Psoas muscle (tissue), 8 donors: ENCODE data around the gene TOMM7. TPM values are rescaled to one million over a fixed set of nuclear protein-coding genes. Genes with fewer than 3 reads are reported as not detected.

Source experiments
- ATAC-seq, 4 donors: fragments of 200-7000 bp; cut with Tn5 transposase; one replicate each; pipeline ENCODE4 v1.9.1; 2020; ENCODE audit warnings: moderate library complexity in 3 of 4, mild to moderate bottlenecking in 2 of 4
- DNase-seq, 2 donors: peaks; one replicate each; pipeline ENCODE4 v3.0.0-alpha.2; 2020
- H3K27ac ChIP-seq: fragments of 200-600 bp; one replicate; pipeline ENCODE4 v1.8.0; 2022
- H3K27me3 ChIP-seq, 3 donors: fragments of 200-600 bp in 1 of 3; one replicate each; pipeline versions ENCODE4 v1.6.1 to v1.8.0; 2013 to 2022; ENCODE audit warnings: low read length in 2 of 3, mild to moderate bottlenecking in 2 of 3, moderate library complexity in 1 of 3; ENCODE audit not compliant: insufficient read depth in 3 of 3
- H3K36me3 ChIP-seq, 2 donors: fragments of 200-600 bp in 1 of 2; one replicate each; pipeline versions ENCODE4 v1.6.1 to v1.8.0; 2013 to 2022; ENCODE audit warnings: low read depth in 1 of 2, mild to moderate bottlenecking in 1 of 2, moderate library complexity in 1 of 2; ENCODE audit not compliant: insufficient read depth in 1 of 2
- H3K4me1 ChIP-seq: fragments of 200-600 bp; one replicate; pipeline ENCODE4 v1.8.0; 2022
- H3K4me3 ChIP-seq: fragments of 200-600 bp; one replicate; pipeline ENCODE4 v1.8.0; 2022; ENCODE audit warnings: mild to moderate bottlenecking
- H3K9me3 ChIP-seq: fragments of 200-600 bp; one replicate; pipeline ENCODE4 v1.8.0; 2022
- WGBS, 3 donors: extraction: QIAGEN DNeasy Blood & Tissue Kit; methylation state at CpG; one replicate each; pipeline versions ENCODE4 v1.1.6 to v1.1.7; 2013; 5-methylcytosine and 5-hydroxymethylcytosine counted together
- intact Hi-C, 2 donors: fragments of 100-400 bp; cut with DNase I; formaldehyde crosslinking; loops; one replicate each; pipeline versions ENCODE4 v1.11.0 to v1.14.2; 2022
- polyA plus RNA-seq, 3 donors: library from polyadenylated mRNA; stranded (reverse); fragments of 200-250 nt; gene quantifications; one replicate each; pipeline ENCODE4 v1.2.3, GENCODE V29; 2013
- total RNA-seq, 4 donors: library from RNA; stranded (reverse); fragmentation: NEBNext Ultra II Directional in 2 of 4; extraction: Animal tissue kit (Norgen Biotek cat#: 25700) in 2 of 4; gene quantifications; one replicate each; pipeline versions ENCODE4 v1.2.1 to v1.2.4, GENCODE V29; 2021 to 2023
- TF ChIP-seq, protein P1 (sequence below): fragments of 200-600 bp; IDR thresholded peaks from one replicate; pipeline ENCODE4 v1.8.0; 2022; ENCODE audit warnings: antibody characterized with exemption
- donor health status: healthy with polysubstance abuse.
- donor health status: DM: no; HTN: no; CAD: no; lungs with moderate emphysema.
- donor health status: Bipolar disorder and iron deficiency.
- donor health status: healthy.
- donor health status: DM: yes; HTN: yes; CAD: no.
- donor health status: DM: no; HTN: no; CAD: no.
- donor health status: DM: no; HTN: no; CAD: no.
- donor health status: DM: yes; HTN: yes; CAD: no.

Gene TOMM7
- total and polyA plus RNA-seq, 7 donors = 401 to 791 (median 668) TPM

DNA sequence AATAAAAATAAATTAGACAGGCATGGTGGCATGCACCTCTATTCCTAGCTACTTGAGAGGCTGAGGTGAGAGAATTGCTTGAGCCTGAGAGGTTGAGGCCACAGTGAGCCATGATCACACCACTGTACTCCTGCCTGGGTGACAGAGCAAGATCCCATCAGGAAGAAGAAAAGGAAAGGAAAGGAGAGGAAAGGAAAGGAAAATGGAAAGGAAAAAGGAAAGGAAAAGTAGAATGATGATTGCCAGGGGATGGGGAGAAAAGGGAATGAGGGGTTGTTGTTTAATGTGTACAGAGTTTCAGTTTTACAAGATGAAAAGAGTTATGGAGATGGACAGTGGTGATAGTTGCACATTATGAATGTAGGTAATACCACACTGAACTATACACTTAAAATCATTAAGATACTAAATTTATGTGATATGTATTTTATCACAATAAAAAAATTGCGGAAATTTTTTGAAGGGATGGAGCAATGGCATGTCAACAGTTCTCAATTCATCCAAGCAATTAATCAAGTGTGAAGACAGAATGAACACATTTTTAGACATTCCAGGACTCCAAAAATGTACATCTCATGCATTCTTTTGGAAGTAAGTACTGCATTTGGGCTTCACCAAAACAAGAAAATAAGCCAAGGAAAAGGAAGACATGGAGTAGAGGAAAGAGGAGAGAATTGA, 51.3 kb downstream of the TOMM7 start:
- WGBS, 3 donors = 93 to 95% (median 95%) methylated on average over 1 of the region's 1 CpG

DNA sequence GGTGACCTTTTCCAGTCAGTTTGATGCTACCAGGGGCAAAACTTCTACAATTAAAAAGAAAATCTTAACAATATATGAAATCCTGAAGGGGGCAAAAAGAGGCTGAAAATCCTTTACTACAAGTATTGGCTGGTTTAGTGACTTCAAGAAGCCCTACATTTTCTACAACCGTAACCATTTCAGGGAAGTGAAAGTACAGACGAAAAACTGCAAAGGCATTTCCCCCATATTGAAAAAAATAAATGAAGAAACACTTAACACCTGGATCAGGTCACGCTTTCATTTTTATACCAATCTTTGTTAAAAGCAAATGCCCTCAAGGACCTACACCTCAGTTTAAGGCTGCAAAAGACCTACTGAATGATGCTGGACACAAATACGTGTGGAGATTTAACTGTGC, 57.0 kb downstream of the TOMM7 start:
- Histone ChIP-seq H3K4me1 (no peaks in the 10 kb centered on the region), H3K36me3 (no peaks in the 10 kb centered on the region), H3K27me3 (no peaks in the 10 kb centered on the region), H3K9me3 (no peaks in the 10 kb centered on the region), H3K4me3 (no peak overlapping the region), H3K27ac (no peak overlapping the region)
- WGBS, 3 donors = 61 to 83% (median 81%) methylated on average over 4 of the region's 4 CpGs
- no peak for ATAC-seq
- intact Hi-C loops = no loop called here
- no peak for DNase-seq
- TF ChIP-seq, protein P1, sequence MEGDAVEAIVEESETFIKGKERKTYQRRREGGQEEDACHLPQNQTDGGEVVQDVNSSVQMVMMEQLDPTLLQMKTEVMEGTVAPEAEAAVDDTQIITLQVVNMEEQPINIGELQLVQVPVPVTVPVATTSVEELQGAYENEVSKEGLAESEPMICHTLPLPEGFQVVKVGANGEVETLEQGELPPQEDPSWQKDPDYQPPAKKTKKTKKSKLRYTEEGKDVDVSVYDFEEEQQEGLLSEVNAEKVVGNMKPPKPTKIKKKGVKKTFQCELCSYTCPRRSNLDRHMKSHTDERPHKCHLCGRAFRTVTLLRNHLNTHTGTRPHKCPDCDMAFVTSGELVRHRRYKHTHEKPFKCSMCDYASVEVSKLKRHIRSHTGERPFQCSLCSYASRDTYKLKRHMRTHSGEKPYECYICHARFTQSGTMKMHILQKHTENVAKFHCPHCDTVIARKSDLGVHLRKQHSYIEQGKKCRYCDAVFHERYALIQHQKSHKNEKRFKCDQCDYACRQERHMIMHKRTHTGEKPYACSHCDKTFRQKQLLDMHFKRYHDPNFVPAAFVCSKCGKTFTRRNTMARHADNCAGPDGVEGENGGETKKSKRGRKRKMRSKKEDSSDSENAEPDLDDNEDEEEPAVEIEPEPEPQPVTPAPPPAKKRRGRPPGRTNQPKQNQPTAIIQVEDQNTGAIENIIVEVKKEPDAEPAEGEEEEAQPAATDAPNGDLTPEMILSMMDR = no peak

More for the DNA sequence above, 51.3 kb downstream of the TOMM7 start:
- ATAC-seq (no peak), DNase-seq (no peak)
- Histone ChIP-seq H3K9me3 (no peaks in the 10 kb centered on the region), H3K27ac (no peak overlapping the region), H3K4me1 (no peaks in the 10 kb centered on the region), H3K27me3 (no peaks in the 10 kb centered on the region), H3K4me3 (no peak overlapping the region), H3K36me3 (no peaks in the 10 kb centered on the region)
- intact Hi-C loops = no loop called here
- TF ChIP-seq, protein P1 = no peak

Other genes starting within 250 kb of the TOMM7 start
- gene IL6, start 95.6 kb downstream of the TOMM7 start, total RNA-seq = 1 to 10 TPM in 2 of 4 donors, under 1 TPM in 1, not detected in 1; 0.99 to 4.6 (median 2.1) TPM
- 1 to 10 TPM in 1 of 3 donors, under 1 TPM in 2; 0.51 to 4.1 (median 0.91) TPM for gene IL6, start 95.6 kb downstream of the TOMM7 start, polyA plus RNA-seq
- gene HYCC1, start 191.3 kb upstream of the TOMM7 start, total RNA-seq = 10 to 100 TPM; 24.0 to 63.9 (median 50.5) TPM
- 10 to 100 TPM; 14.6 to 30.1 (median 15.6) TPM for gene HYCC1, start 191.3 kb upstream of the TOMM7 start, polyA plus RNA-seq